EH (cell line): Measurements from ENCODE around the gene KATNB1.

Experiments
- DNase-seq: peaks from one replicate; pipeline ENCODE4 v3.0.0-alpha.2; 2015; ENCODE audit warnings: low read depth

Gene KATNB1

GRCh38 chr16:57735755-57736418 is at the start of gene KATNB1:
Gene KATNB1, plus strand, starts transcription at chr16:57735770. Its CDS starts 1,474 bp downstream, at chr16:57737244.
- DNase-seq, result peak; percentile 18

- no peak for DNase-seq
These were observed 49.0 kb upstream of the KATNB1 start for GRCh38 chr16:57686577-57686976.

- DNase-seq, result no peak
These were observed 48.1 kb upstream of the KATNB1 start for GRCh38 chr16:57687363-57687929.

- DNase-seq, result no peak
These were observed 47.0 kb upstream of the KATNB1 start for GRCh38 chr16:57688487-57688986.

- no peak for DNase-seq
These were observed 46.4 kb upstream of the KATNB1 start for GRCh38 chr16:57688987-57689761.

GRCh38 chr16:57689762-57690558 is 45.6 kb upstream of the KATNB1 start:
- no peak for DNase-seq

- peak; percentile 6 for DNase-seq
These were observed 44.6 kb upstream of the KATNB1 start for GRCh38 chr16:57690782-57691471.

- no peak for DNase-seq
These were observed 42.9 kb upstream of the KATNB1 start for GRCh38 chr16:57692636-57693035.

- DNase-seq, result no peak
These were observed 42.0 kb upstream of the KATNB1 start for GRCh38 chr16:57693550-57693949.

GRCh38 chr16:57694231-57694724 is 41.3 kb upstream of the KATNB1 start:
- DNase-seq, result no peak

- DNase-seq, result peak; percentile 51
These were observed 40.6 kb upstream of the KATNB1 start, which contains the start of gene DRC7 for GRCh38 chr16:57694725-57695679. Gene DRC7, plus strand, starts transcription at chr16:57694806. Its CDS starts 3,144 bp downstream, at chr16:57697950.

GRCh38 chr16:57695680-57696069 is 39.9 kb upstream of the KATNB1 start:
- DNase-seq, result no peak

GRCh38 chr16:57696240-57696639 is 39.3 kb upstream of the KATNB1 start:
- no peak for DNase-seq

GRCh38 chr16:57697896-57698537 is 37.6 kb upstream of the KATNB1 start:
- no peak for DNase-seq

- DNase-seq, result no peak
These were observed 36.7 kb upstream of the KATNB1 start for GRCh38 chr16:57698812-57699405.

- DNase-seq, result no peak
These were observed 36.1 kb upstream of the KATNB1 start for GRCh38 chr16:57699481-57699880.

GRCh38 chr16:57699899-57700298 is 35.7 kb upstream of the KATNB1 start:
- no peak for DNase-seq

GRCh38 chr16:57700781-57701551 is 34.6 kb upstream of the KATNB1 start:
- DNase-seq, result no peak
